BJ (cell line): Measurements from ENCODE around the gene DLG2. TPM values are rescaled to one million over a fixed set of nuclear protein-coding genes. Genes with fewer than 3 reads are reported as not detected.

Experiments used
- CTCF ChIA-PET: fragments of 350-600 bp; formaldehyde crosslinking; extraction: SDS; loops from one replicate; lab custom pipeline; 2021; ENCODE audit warnings: antibody characterized with exemption, inconsistent platforms; lab: Yijun Ruan, JAX
- POLR2A ChIA-PET: fragments of 300-600 bp; sonication (Branson Sonifier 250); formaldehyde crosslinking; extraction: SDS; loops from one replicate; lab custom pipeline; 2021; ENCODE audit warnings: antibody characterized with exemption; lab: Charles Lee
- DNase-seq: peaks from one replicate; pipeline ENCODE4 v3.0.0-alpha.2; 2011; ENCODE audit warnings: low read depth
- H3K27me3 ChIP-seq: 2 replicates; pipeline ENCODE4 v1.6.0; 2011; ENCODE audit warnings: low read length; ENCODE audit not compliant: control insufficient read depth, insufficient read depth
- H3K36me3 ChIP-seq: 2 replicates; pipeline ENCODE4 v1.5.1; 2011; ENCODE audit warnings: low read length; ENCODE audit not compliant: control insufficient read depth, insufficient read depth
- H3K4me3 ChIP-seq: 2 replicates; pipeline ENCODE4 v1.5.1; 2011; ENCODE audit warnings: low read depth, mild to moderate bottlenecking, control low read depth, low read length
- polyA plus RNA-seq: library from polyadenylated mRNA; depleted of rRNA; stranded (reverse); fragments of >200 nt; gene quantifications from 2 replicates; pipeline ENCODE4 v1.2.3, GENCODE V29; 2011
- TF ChIP-seq, protein P1 (sequence below): IDR thresholded peaks from 2 replicates; pipeline ENCODE4 v1.5.1; 2011; ENCODE audit warnings: low read depth, mild to moderate bottlenecking, control low read depth, inconsistent platforms, low read length, moderate library complexity; ENCODE audit not compliant: insufficient read depth

Gene DLG2
- polyA plus RNA-seq, 1 experiment, result 0.28 TPM

DNA sequence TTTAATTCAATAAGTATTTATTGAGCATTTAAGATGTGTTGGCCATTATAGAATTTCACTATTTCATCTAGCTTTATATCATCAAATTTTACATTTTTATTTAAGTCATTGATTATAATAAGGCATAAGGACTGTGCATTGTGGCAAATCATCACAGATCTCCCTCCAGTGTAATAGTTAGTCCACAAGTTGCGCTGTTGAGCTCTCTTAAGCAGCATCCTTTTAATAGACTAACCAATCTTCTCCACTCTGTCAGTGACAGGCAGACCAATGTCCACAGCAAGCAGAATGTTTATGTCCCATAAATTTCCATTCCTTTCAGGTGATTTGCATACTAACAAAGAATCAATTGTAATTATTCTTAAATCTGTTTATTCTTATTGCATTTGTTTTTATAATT is 1745.7 kb downstream of the DLG2 start:
- H3K27me3 ChIP-seq, result no peaks in the 10 kb centered on the region
- CTCF ChIA-PET, result interaction anchor here (0.5 kb wide), 1 partner anchor 1014 kb away, joined by 5 read pairs; no protein-coding TSS in a partner anchor
- POLR2A ChIA-PET, result no interaction called here
- DNase-seq, result no peak
- H3K4me3 ChIP-seq, result no peak overlapping the region
- no peaks in the 10 kb centered on the region for H3K36me3 ChIP-seq
- TF ChIP-seq, protein P1, sequence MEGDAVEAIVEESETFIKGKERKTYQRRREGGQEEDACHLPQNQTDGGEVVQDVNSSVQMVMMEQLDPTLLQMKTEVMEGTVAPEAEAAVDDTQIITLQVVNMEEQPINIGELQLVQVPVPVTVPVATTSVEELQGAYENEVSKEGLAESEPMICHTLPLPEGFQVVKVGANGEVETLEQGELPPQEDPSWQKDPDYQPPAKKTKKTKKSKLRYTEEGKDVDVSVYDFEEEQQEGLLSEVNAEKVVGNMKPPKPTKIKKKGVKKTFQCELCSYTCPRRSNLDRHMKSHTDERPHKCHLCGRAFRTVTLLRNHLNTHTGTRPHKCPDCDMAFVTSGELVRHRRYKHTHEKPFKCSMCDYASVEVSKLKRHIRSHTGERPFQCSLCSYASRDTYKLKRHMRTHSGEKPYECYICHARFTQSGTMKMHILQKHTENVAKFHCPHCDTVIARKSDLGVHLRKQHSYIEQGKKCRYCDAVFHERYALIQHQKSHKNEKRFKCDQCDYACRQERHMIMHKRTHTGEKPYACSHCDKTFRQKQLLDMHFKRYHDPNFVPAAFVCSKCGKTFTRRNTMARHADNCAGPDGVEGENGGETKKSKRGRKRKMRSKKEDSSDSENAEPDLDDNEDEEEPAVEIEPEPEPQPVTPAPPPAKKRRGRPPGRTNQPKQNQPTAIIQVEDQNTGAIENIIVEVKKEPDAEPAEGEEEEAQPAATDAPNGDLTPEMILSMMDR, result no peak

DNA sequence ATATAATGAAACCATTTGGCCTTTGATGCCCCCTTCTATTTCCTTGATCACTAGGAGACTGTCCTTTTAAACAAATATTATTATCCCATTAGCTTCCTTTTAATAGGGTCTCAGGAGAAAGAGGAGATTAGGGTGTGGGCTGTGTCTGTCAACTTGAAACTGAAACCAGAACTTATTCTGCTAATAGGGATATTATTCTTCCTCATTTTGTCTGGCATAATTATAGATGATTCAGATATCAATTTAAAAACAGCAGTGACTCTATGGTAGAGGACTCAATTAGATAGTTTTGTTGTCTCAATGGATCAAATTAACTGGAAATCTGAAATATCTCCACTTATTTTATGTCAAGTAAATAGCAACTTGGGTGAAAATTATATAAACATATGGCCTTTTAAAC is 1756.1 kb downstream of the DLG2 start:
- Histone ChIP-seq H3K27me3 (no peaks in the 10 kb centered on the region), H3K36me3 (no peaks in the 10 kb centered on the region), H3K4me3 (no peak overlapping the region)
- no peak for DNase-seq
- TF ChIP-seq, protein P1, result no peak
- CTCF ChIA-PET, result no interaction called here
- POLR2A ChIA-PET, result no interaction called here

DNA sequence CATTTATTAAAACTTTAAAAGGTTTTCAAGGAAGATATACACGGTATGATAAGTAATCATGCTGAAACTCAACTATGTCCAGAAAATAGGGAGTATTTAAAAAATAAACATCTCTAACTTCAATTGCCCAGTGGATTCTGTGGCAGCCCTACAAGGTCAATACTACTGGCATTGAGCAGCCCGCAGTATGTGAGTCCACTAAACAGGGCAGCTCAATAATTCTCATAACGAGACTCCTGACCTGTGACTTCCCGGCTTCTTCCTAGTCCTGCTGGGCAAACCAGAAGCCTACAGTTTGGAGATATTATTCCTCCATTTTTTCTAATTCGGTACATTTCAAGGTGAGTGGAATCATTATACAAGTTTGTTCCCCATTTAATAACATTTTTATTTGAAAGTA is 1760.5 kb downstream of the DLG2 start:
- Histone ChIP-seq H3K36me3 (no peaks in the 10 kb centered on the region), H3K4me3 (no peak overlapping the region), H3K27me3 (no peaks in the 10 kb centered on the region)
- POLR2A ChIA-PET, result no interaction called here
- no peak for DNase-seq
- TF ChIP-seq, protein P1, result no peak
- CTCF ChIA-PET, result no interaction called here

DNA sequence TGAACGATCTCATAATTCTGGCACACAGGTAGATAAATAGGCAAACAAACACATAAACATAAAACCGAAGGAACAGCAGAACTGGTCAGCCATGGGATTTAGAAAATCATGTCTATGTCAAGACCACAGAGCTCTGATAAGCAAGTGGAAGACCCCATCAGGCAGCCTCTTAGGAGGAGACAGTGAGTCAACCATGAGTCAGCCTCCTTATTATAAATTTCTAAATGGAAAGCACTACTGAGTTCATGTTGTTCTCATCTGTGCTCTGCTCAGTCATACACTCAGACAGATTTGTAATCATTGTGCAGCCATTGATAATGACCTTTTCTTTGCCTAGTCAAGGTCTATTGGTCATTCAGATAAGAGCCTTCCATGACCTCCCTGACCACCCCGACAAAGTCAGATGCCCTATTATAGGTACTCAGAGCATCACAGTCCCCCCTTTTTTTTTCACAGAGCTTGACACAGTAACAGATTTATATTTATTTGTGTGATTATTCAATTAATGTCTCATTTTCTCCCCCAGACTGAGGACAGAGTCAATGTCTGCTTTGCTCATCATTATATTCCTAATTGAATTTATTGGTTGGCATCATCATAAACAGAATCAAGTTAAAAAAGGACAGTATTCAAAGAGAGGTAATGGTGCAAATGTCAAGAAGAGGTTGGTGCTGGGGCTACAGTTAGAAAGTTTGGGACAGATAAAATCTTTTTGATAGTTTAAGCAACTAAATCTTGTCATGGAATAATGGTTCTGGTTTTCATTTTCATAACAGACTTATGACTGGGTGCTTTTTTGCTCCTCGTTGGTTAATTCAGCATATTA is 1761.3 kb downstream of the DLG2 start:
- H3K36me3 ChIP-seq, result no peaks in the 10 kb centered on the region
- TF ChIP-seq, protein P1, result no peak
- ChIA-PET POLR2A (no interaction called here), CTCF (no interaction called here)
- H3K4me3 ChIP-seq, result no peak overlapping the region
- DNase-seq, result no peak
- no peaks in the 10 kb centered on the region for H3K27me3 ChIP-seq

DNA sequence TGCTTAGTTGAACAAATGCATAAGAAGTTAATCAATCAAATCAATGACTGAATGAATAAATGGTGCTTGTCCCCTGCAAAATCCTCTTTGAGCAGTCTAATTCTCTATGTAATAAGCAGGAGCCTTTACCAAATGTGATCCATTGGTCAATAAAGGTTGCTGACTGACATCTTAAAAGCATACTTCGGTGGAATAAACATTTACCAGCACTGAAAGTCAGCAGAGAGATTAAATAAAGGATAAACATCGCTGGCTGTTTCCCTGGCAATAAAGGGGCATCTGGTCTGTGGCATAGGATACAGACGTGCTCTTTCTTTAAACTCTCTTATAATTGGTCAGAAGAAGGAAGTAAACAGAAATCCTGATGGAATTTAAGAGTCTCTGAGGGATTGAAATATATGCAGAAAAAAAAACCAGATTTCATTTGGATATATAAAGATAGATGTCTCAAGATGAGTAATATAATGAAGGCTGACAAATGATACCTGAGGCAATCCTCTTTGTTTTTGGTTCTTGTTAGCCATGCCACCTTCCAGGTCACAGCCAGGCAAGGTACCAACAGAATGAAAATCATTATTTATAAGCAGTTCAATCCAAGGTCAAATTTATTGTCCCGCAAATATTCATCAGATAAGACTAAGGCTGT is 1762.6 kb downstream of the DLG2 start:
- Histone ChIP-seq H3K4me3 (no peak overlapping the region), H3K27me3 (no peaks in the 10 kb centered on the region), H3K36me3 (no peaks in the 10 kb centered on the region)
- DNase-seq, result no peak
- CTCF ChIA-PET, result no interaction called here
- TF ChIP-seq, protein P1, result no peak
- POLR2A ChIA-PET, result no interaction called here
